Spleen (tissue), 11 donors: ENCODE data around the gene ZRANB1. TPM values are rescaled to one million over a fixed set of nuclear protein-coding genes. Genes with fewer than 3 reads are reported as not detected.

ENCODE experiments used
- DNase-seq: peaks from one replicate; pipeline ENCODE4 v3.0.0-alpha.2; 2020
- H3K27ac ChIP-seq, 8 donors: fragments of 200-600 bp; sonication (generic) in 7 of 8; 1 replicate in 4 of 8; 2 replicates in 4 of 8; pipeline versions ENCODE4 v1.5.0 to v1.8.0; 2016 to 2021; ENCODE audit warnings: inconsistent platforms in 4 of 8, mild to moderate bottlenecking in 4 of 8, moderate library complexity in 1 of 8
- H3K27me3 ChIP-seq, 7 donors: fragments of 200-600 bp; sonication (generic) in 6 of 7; replicated peaks in 1 of 7; 1 replicate in 4 of 7; 2 replicates in 3 of 7; pipeline versions ENCODE4 v1.5.0 to v1.8.0; 2016 to 2021; ENCODE audit warnings: inconsistent platforms in 3 of 7, mild to moderate bottlenecking in 1 of 7
- H3K36me3 ChIP-seq, 6 donors: fragments of 200-600 bp; sonication (generic) in 5 of 6; 1 replicate in 4 of 6; 2 replicates in 2 of 6; pipeline versions ENCODE4 v1.5.0 to v1.8.0; 2016 to 2021; ENCODE audit warnings: inconsistent platforms in 2 of 6
- H3K4me1 ChIP-seq, 6 donors: fragments of 200-600 bp; sonication (generic) in 5 of 6; 1 replicate in 3 of 6; 2 replicates in 3 of 6; pipeline versions ENCODE4 v1.5.0 to v1.8.0; 2016 to 2021; ENCODE audit warnings: inconsistent platforms in 3 of 6
- H3K4me3 ChIP-seq, 8 donors: fragments of 200-600 bp; sonication (generic) in 7 of 8; 1 replicate in 4 of 8; 2 replicates in 4 of 8; pipeline versions ENCODE4 v1.5.0 to v1.8.0; 2016 to 2021; ENCODE audit warnings: inconsistent platforms in 4 of 8, mild to moderate bottlenecking in 4 of 8, moderate library complexity in 2 of 8
- H3K9me3 ChIP-seq, 8 donors: fragments of 200-600 bp; sonication (generic) in 7 of 8; 1 replicate in 4 of 8; 2 replicates in 4 of 8; pipeline versions ENCODE4 v1.5.0 to v1.8.0; 2016 to 2021; ENCODE audit warnings: inconsistent platforms in 4 of 8
- POLR2A ChIP-seq, 3 donors: fragments of 450-650 bp; IDR thresholded peaks; one replicate each; pipeline ENCODE4 v1.5.1; 2017; ENCODE audit warnings: antibody characterized with exemption in 3 of 3, mild to moderate bottlenecking in 1 of 3
- POLR2AphosphoS5 ChIP-seq, 3 donors: sonication (generic); formaldehyde crosslinking; IDR thresholded peaks; one replicate each; pipeline ENCODE4 v1.5.1; 2017; ENCODE audit warnings: antibody characterized with exemption in 3 of 3
- WGBS, 5 donors: extraction: QIAGEN DNeasy Blood & Tissue Kit in 3 of 5; methylation state at CpG; one replicate each; pipeline versions ENCODE4 v1.1.5 to v1.1.7; 2013 to 2018; 5-methylcytosine and 5-hydroxymethylcytosine counted together
- intact Hi-C: fragments of 100-400 bp; cut with DNase I; formaldehyde crosslinking; loops from one replicate; pipeline ENCODE4 v1.15.0; 2023; ENCODE audit warnings: low total_unique reads
- polyA plus RNA-seq, 3 donors: library from polyadenylated mRNA; stranded (reverse); fragments of 200-250 nt; gene quantifications; one replicate each; pipeline ENCODE4 v1.2.1, GENCODE V29; 2013
- total RNA-seq, 7 donors: library from RNA; depleted of rRNA in 3 of 7; stranded (reverse); fragments of >200 nt in 3 of 7; fragmentation: NEBNext Ultra II Directional in 4 of 7; extraction: Animal tissue kit (Norgen Biotek cat#: 25700) in 4 of 7; gene quantifications; one replicate each; pipeline versions ENCODE4 v1.1.0 to v1.2.1, GENCODE V29; 2016 to 2021
- TF ChIP-seq, protein P1 (sequence below), 11 experiments: fragments of 200-600 bp in 7 of 11; fragments of 450-650 bp in 4 of 11; sonication (generic) in 4 of 11; IDR thresholded peaks in 8 of 11; conservative IDR thresholded peaks in 3 of 11; 1 replicate in 7 of 11; 2 replicates in 4 of 11; pipeline versions ENCODE4 v1.4.0 to v1.8.0; 2016 to 2021; ENCODE audit warnings: antibody characterized with exemption in 11 of 11, inconsistent platforms in 4 of 11, mild to moderate bottlenecking in 1 of 11
- donor health status: healthy with polysubstance abuse.
- donor health status: DM: no; HTN: no; CAD: no; lungs with moderate emphysema.
- donor health status: DM: no; HTN: no; CAD: no.
- donor health status: Bipolar disorder and iron deficiency.
- donor health status: healthy.
- donor health status: DM: no; HTN: no; CAD: no.
- donor health status: DM: yes; HTN: yes; CAD: no.

The ZRANB1 gene
- total and polyA plus RNA-seq, 10 donors: 5.0 to 28.8 (median 17.7) TPM

DNA sequence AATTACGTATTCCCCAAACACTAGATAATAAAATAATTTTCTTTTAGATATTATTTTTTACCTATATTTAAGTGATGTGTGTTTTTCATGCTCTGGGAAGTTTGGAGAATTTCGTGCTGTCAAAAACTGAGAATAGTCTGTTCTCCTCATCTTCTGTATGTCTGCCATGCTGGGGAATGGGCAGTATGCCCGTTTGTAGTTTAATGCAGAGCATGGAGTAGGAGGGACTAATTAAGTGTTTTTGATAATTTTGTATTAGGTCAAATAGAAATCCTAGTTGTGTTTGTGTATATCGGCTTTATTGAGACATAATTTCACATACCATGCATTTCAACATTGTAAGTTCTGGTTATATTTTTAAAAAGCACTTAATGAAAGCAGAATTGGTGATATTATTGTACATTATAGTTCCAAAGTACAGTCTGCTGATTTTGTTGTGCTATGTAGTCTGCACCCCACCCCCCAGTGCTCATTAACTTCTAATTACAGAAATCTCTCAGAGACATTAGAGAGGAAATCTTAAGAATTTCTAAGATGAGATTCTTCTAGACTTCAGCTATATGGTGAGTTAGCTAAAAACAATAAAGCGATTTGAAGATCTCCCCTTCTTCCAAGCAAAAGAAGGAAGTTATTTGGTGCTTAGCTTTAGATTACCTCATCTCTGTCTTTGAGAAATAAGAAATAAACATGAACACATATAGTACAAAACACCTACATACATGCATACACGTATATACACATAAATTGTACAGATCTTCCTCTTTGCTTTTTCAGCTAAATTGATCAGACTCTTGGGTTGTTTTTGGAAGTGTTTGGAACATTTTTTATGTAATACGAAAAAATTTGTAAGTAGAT lies 22.2 kb downstream of the ZRANB1 start:
- Histone ChIP-seq H3K27ac (peak overlapping the region in 2 of 8 donors; percentile 15 to 32), H3K27me3 (no peaks in the 10 kb centered on the region), H3K4me3 (no peak overlapping the region), H3K36me3 (peaks cover 0 to 46% (median 18%) of the 10 kb centered on the region in 6 donors), H3K9me3 (no peaks in the 10 kb centered on the region), H3K4me1 (peaks cover 0 to 60% (median 10%) of the 10 kb centered on the region in 6 donors)
- intact Hi-C loops: no loop called here
- TF ChIP-seq POLR2A (IDR thresholded peaks at IDR 0.05): no peak
- TF ChIP-seq, protein P1, sequence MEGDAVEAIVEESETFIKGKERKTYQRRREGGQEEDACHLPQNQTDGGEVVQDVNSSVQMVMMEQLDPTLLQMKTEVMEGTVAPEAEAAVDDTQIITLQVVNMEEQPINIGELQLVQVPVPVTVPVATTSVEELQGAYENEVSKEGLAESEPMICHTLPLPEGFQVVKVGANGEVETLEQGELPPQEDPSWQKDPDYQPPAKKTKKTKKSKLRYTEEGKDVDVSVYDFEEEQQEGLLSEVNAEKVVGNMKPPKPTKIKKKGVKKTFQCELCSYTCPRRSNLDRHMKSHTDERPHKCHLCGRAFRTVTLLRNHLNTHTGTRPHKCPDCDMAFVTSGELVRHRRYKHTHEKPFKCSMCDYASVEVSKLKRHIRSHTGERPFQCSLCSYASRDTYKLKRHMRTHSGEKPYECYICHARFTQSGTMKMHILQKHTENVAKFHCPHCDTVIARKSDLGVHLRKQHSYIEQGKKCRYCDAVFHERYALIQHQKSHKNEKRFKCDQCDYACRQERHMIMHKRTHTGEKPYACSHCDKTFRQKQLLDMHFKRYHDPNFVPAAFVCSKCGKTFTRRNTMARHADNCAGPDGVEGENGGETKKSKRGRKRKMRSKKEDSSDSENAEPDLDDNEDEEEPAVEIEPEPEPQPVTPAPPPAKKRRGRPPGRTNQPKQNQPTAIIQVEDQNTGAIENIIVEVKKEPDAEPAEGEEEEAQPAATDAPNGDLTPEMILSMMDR (IDR thresholded peaks at IDR 0.05 in 8 of 11, conservative IDR thresholded peaks at IDR 0.05 in 3 of 11): no peak
- no peak for TF ChIP-seq POLR2AphosphoS5 (IDR thresholded peaks at IDR 0.05)
- no peak for DNase-seq
- 73 to 92% (median 83%) methylated on average over 7 of the region's 7 CpGs for WGBS, 5 donors

GRCh38 chr10:124966008-124966407 lies 24.1 kb downstream of the ZRANB1 start:
- Histone ChIP-seq H3K4me3 (no peak overlapping the region), H3K9me3 (no peaks in the 10 kb centered on the region), H3K27ac (no peak overlapping the region), H3K4me1 (peaks cover 3 to 55% (median 15%) of the 10 kb centered on the region in 6 donors), H3K36me3 (peaks cover 0 to 65% (median 20%) of the 10 kb centered on the region in 6 donors), H3K27me3 (no peaks in the 10 kb centered on the region)
- DNase-seq: no peak
- TF ChIP-seq POLR2A (IDR thresholded peaks at IDR 0.05): no peak
- intact Hi-C loops: no loop called here
- 81 to 94% (median 92%) methylated on average over 5 of the region's 5 CpGs for WGBS, 5 donors

GRCh38 chr10:124967255-124967654 lies 25.3 kb downstream of the ZRANB1 start:
- TF ChIP-seq POLR2AphosphoS5 (IDR thresholded peaks at IDR 0.05): no peak
- TF ChIP-seq POLR2A (IDR thresholded peaks at IDR 0.05): no peak
- TF ChIP-seq, protein P1 (IDR thresholded peaks at IDR 0.05 in 8 of 11, conservative IDR thresholded peaks at IDR 0.05 in 3 of 11): no peak
- DNase-seq: no peak
- Histone ChIP-seq H3K27me3 (no peaks in the 10 kb centered on the region), H3K4me1 (peaks cover 5 to 53% (median 20%) of the 10 kb centered on the region in 6 donors), H3K4me3 (no peak overlapping the region), H3K9me3 (no peaks in the 10 kb centered on the region), H3K27ac (no peak overlapping the region), H3K36me3 (peaks cover 0 to 73% (median 20%) of the 10 kb centered on the region in 6 donors)
- intact Hi-C loops: no loop called here
- 93 to 100% (median 95%) methylated on average over 2 of the region's 2 CpGs for WGBS, 5 donors

DNA sequence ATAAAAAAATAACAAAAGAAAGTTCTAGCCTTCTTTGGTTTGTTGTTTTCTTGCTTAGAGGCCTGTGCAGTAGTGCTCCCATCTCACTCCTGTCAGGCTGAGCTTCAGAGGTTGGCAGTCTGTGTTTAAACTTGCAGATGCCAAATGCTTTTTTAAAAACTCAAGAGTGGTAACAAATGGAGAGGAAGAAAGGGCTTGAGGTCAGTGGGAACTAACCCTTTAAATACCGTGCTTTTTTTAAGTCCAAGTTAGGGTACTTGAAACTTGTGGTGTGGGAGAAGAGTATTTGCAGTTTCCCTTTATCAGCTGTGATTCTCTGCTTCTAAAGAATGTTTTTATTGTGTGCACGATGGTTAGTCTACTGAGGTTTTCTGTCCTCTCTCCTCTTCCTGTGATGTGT lies 29.4 kb downstream of the ZRANB1 start:
- DNase-seq: no peak
- Histone ChIP-seq H3K27me3 (no peaks in the 10 kb centered on the region), H3K4me3 (no peak overlapping the region), H3K4me1 (peaks cover 5 to 37% (median 26%) of the 10 kb centered on the region in 6 donors), H3K9me3 (no peaks in the 10 kb centered on the region), H3K36me3 (peaks cover 0 to 97% (median 40%) of the 10 kb centered on the region in 6 donors), H3K27ac (peak overlapping the region in 5 of 8 donors; percentile 11 to 50 (median 29))
- 33 to 53% (median 34%) methylated on average over 2 of the region's 2 CpGs for WGBS, 5 donors
- no peak for TF ChIP-seq POLR2AphosphoS5 (IDR thresholded peaks at IDR 0.05)
- TF ChIP-seq POLR2A (IDR thresholded peaks at IDR 0.05): no peak
- TF ChIP-seq, protein P1 (IDR thresholded peaks at IDR 0.05 in 8 of 11, conservative IDR thresholded peaks at IDR 0.05 in 3 of 11): no peak
- intact Hi-C loops: no loop called here
